ENCODE measurements around the gene OR9Q1.

OR9Q1 gene

GRCh38 chr11:58152781-58153180 lies 129.1 kb downstream of the OR9Q1 start:
- ChIA-PET CTCF (interaction anchor here (0.7 kb wide), 1 partner anchor 25 kb away, joined by 3 read pairs; no protein-coding TSS in a partner anchor), POLR2A (no interaction called here)
- no peak for DNase-seq (ENCODE audit: low read depth, low spot score)
- TF ChIP-seq CTCF (IDR thresholded peaks at IDR 0.05; ENCODE audit: insufficient read depth, low read length, missing control alignments) = no peak
- H3K4me3 ChIP-seq (ENCODE audit: low read depth, low read length) = no peak overlapping the region

- no peak for TF ChIP-seq CTCF (IDR thresholded peaks at IDR 0.05; ENCODE audit: insufficient read depth, low read length, missing control alignments)
- no peak for DNase-seq (ENCODE audit: low read depth, low spot score)
- ChIA-PET POLR2A (no interaction called here), CTCF (no interaction called here)
- no peak overlapping the region for H3K4me3 ChIP-seq (ENCODE audit: low read depth, low read length)
These were observed 140.7 kb downstream of the OR9Q1 start for GRCh38 chr11:58164389-58164788.

- ChIA-PET CTCF (no interaction called here), POLR2A (no interaction called here)
- no peak overlapping the region for H3K4me3 ChIP-seq (ENCODE audit: low read depth, low read length)
- no peak for TF ChIP-seq CTCF (IDR thresholded peaks at IDR 0.05; ENCODE audit: insufficient read depth, low read length, missing control alignments)
- DNase-seq (ENCODE audit: low read depth, low spot score) = no peak
These were observed 141.3 kb downstream of the OR9Q1 start for GRCh38 chr11:58164990-58165389.

GRCh38 chr11:58165504-58166106 lies 141.9 kb downstream of the OR9Q1 start:
- no peak for TF ChIP-seq CTCF (IDR thresholded peaks at IDR 0.05; ENCODE audit: insufficient read depth, low read length, missing control alignments)
- ChIA-PET POLR2A (no interaction called here), CTCF (no interaction called here)
- no peak for DNase-seq (ENCODE audit: low read depth, low spot score)
- no peak overlapping the region for H3K4me3 ChIP-seq (ENCODE audit: low read depth, low read length)

GRCh38 chr11:58177409-58178054 lies 153.9 kb downstream of the OR9Q1 start:
- POLR2A ChIA-PET = no interaction called here
- TF ChIP-seq CTCF (IDR thresholded peaks at IDR 0.05; ENCODE audit: insufficient read depth, low read length, missing control alignments) = no peak

GRCh38 chr11:58178444-58178843 lies 154.8 kb downstream of the OR9Q1 start:
- CTCF ChIA-PET = interaction anchor here (1.1 kb wide), 1 partner anchor 26 kb away, joined by 3 read pairs; no protein-coding TSS in a partner anchor
- TF ChIP-seq CTCF (IDR thresholded peaks at IDR 0.05; ENCODE audit: insufficient read depth, low read length, missing control alignments) = no peak
- H3K4me3 ChIP-seq (ENCODE audit: low read depth, low read length) = no peak overlapping the region
- DNase-seq (ENCODE audit: low read depth, low spot score) = no peak
- POLR2A ChIA-PET = no interaction called here

More at GRCh38 chr11:58177409-58178054, 153.9 kb downstream of the OR9Q1 start:
- H3K4me3 ChIP-seq (ENCODE audit: low read depth, low read length) = no peak overlapping the region
- CTCF ChIA-PET = interaction anchor here (1.1 kb wide), 1 partner anchor 25 kb away, joined by 3 read pairs; no protein-coding TSS in a partner anchor
- no peak for DNase-seq (ENCODE audit: low read depth, low spot score)
